HG03060 (cell line): ENCODE results near the gene CFLAR.
A peak's percentile ranks its signal among the peaks of the same experiment; 100 is the strongest.
"Not testable (repeated sequence)": the region's sequence is repeated elsewhere in the genome, so short reads cannot be mapped to it uniquely, and the experiment has no call there.

Source experiments
- ATAC-seq: cut with Tn5 transposase; IDR thresholded peaks from one replicate; pipeline ENCODE4 v1.9.1; 2021; ENCODE audit warnings: low read depth, moderate number of reproducible peaks; ENCODE audit not compliant: unreplicated experiment

Gene CFLAR

DNA sequence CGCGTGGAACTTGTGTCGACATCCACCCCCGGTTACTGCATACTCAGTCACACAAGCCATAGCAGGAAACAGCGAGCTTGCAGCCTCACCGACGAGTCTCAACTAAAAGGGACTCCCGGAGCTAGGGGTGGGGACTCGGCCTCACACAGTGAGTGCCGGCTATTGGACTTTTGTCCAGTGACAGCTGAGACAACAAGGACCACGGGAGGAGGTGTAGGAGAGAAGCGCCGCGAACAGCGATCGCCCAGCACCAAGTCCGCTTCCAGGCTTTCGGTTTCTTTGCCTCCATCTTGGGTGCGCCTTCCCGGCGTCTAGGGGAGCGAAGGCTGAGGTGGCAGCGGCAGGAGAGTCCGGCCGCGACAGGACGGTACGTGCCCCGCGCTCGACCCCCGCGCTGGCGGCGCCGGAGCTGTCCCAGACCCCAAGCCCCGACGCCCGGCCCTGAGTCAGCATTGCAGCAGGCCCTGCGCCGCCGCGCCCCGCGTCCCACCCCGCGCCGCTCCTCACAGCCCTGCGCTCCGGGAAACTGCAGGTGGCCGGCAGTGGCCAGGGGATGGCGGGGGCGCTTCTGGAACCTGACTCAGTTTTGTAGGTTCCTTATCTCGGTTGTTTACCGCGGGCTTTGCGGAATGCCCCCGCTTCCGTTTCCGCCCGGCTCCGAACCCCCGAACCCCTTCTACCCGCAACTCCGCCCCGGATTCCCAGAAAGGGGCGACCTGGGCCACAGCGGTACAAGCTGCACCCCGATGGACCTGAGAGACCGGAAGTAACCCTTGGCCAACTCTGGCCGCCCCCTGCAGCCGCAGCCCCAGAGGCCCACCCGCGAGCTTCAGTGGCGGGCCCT, at the start of gene CFLAR:
CFLAR (plus strand) TSS at position 50 of the 844 bp plus-strand sequence. CDS start 13,702 bp downstream, outside the sequence.
- no peak for ATAC-seq

DNA sequence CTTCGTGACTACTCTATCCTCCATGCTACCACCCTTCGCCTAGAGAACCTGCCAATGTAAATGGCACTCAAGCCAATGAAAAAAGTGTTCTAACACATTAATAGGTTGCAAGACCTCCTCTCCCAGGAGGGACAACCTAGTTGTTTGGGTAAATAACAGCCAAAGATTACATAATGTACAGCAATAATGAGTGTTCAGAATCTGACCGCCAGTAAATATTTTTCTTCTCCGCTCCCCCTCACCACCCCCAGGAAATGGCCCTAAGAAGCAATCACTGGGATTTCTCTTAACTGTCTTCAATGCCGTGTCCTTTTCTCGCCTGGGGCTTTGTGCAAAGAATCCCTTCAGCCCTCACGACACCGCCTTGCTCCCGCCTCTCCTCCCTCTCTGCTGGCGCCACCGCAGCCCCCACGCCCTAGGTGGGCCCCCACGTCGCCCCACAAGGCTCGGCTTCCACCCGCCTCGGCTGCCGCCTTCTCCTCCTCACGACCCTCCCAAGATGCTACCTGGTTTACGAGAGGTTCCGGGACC, 45.0 kb upstream of the CFLAR start:
- ATAC-seq: no peak

DNA sequence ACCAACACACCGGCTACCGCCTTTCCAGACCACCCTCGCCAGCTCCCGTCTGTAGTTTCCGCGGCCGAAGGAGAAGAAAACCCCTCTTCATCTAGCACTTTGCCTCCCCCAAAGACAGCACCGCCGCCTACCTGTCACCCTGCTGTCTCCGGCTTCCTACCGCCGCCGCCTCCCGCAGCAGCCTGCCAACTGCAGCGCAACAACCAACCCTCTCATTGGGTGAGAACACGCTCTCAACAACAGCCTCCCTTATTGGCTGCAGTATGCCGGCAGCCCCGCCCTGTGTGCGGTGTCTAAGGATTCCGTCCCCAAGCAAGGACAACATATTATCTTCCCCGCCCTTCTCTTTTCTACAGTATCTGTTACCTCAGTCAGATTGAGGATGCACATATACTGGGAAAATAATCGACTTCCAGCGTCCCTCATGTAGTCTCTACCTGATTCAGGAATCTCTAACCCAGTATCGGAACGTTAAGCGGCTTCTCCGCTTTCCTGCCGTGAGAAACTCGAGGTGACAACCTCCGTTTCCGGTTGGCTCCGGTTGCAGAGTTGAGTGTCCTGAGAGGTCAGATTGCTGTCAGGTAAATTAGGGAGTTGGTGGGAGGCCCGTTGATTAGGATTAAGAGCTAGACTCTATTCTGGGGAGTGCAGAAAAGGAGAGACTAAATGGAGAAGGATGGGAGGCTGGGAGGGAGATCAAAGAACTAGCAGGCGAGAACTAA, 44.3 kb upstream of the CFLAR start, which contains the start of the genes HYCC2 and NDUFB3:
HYCC2 (minus strand) TSS at position 193 of the 722 bp plus-strand sequence. CDS start 47,662 bp downstream, outside the sequence.
NDUFB3 (plus strand) TSS at position 523 of the 722 bp plus-strand sequence. CDS start 6,882 bp downstream, outside the sequence.
- ATAC-seq: peak; percentile 96

DNA sequence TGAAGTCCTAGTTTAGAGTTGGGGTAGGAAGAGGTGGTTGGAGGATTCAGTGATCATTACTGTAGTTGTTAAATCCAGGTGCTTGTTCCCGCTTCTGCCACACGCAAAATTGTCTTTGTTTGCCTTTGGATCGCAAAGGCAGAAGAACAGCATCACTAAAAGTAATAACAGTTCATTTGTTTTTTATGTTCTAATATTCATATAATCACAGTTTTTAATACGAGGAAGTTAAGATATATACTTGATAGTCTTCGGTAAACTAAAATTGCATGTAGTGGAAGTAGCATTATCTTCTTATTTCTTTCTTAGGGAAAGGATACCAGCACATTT, 43.8 kb upstream of the CFLAR start:
- no peak for ATAC-seq

DNA sequence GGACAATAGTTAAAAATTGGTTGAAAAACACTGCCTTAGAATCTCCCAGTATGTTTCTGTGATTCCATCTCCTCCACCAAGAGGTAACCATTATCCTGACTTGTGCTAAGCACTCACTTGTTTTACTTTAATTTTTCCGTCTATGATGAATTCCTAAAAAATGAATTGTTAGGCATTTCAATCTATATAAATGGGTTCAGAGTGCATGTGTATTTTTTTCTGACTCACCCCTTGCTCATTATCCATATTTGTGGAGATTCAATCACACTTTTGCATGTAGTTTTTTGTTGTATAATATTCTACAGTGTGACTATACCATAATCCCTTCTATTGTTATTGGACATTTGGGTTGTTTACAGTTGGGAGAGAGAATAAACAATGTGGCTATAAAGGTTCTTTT, 42.9 kb upstream of the CFLAR start:
- no peak for ATAC-seq

DNA sequence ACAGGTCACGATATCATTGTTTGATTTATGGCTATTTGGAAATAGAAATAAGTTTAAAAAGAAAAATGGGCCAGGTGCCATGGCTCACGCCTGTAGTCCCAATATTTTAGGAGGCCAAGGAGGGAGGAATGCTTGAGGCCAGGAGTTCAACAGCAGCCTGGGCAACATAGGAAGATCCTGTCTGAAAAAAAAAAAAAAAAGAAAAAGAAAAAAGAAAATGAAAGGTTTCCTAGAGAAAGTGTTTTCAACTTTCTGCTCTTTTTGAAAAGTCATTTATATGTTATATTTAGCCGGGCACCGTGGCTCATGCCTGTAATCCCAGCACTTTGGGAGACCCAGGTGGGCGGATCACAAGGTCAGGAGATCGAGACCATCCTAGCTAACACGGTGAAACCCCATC, 41.0 kb upstream of the CFLAR start:
- ATAC-seq: no peak

DNA sequence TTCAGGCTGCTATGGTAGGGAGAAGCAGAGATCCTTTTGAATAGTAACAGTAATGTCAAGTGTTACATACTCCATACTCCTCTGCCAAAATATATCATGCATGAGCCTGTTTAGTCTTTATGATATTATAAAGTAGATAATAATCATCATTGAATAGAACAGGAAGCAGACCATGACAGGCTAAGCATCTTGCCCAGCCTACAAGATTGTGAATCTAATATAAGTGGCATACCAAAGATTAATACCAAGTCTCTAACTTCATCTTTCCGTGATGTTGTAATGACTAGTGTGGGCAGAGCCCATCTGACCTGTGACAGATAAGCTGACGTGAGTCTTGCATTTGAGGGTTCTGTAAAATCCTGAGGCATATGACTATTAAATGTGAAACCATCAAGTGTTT, 31.1 kb upstream of the CFLAR start:
- ATAC-seq: no peak

DNA sequence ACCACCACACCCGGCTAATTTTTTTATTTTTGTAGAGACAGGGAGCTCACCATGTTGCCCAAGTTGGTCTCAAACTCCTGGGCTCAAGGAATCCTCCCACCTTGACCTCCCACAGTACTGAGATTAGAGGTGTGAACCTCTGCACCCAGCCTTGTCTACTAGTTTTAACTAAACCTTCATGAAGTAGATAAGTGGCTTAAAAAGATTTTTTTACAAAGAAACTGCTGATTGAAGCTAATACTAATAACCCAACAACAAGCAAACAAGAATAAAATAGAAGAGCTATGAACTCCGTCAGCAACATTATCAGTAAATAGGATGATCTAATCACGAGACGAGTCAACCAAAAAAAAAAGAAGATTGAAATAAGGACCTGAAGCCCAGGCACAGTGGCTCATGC, 25.4 kb upstream of the CFLAR start:
- no peak for ATAC-seq

DNA sequence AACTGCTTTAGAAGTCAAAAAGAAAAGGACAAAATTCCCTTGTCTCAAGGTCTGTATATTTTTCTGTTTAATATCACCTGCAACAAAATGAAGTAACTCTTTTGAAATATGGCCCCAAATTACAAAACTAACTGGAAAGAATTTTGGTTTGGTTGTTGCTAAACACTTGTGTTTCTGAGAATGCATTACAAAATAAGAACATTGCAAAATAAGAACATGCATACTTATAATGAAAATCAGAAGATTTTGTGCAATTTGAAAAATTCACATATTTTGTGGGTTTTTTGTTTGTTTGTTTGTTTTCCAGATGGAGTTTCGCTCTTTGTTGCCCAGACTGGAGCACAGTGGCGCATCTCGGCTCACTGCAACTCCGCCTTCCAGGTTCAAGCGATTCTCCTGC, 22.4 kb upstream of the CFLAR start:
- ATAC-seq: no peak

DNA sequence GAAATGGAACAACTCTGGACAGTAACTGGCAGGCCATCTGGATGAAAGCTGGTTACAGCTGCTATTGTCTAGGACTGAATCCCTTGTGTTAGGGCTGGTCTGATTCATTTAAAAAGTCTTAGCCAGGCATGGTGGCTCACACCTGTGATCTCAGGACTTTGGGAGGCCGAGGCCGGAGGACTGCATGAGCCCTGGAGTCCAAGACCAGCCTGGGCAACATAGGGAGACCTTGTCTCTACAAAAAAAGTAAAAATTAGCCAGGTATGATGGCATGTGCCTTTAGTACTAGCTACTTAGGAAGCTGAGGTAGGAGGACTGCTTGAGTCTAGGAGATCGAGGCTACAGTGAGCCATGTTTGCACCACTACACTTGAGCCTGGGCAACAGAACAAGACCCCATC, 15.5 kb upstream of the CFLAR start:
- ATAC-seq: no peak

DNA sequence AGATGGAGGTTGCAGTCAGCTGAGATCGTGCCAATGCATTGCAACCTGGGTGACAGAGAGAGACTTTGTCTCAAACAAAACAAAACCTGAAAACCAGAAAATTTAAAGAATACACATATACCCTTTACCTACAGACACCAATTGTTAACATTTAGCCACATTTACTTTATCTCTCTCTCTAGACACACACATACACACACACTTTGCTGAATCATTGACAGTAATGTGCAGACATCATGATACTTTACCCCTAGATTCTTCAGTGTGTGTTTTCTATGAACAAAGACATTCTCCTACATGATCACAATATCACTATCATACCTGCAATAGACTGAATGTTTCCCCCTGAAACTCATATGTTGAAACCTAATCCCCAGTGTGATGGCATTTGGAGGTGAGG, 10.2 kb upstream of the CFLAR start:
- ATAC-seq: no peak

DNA sequence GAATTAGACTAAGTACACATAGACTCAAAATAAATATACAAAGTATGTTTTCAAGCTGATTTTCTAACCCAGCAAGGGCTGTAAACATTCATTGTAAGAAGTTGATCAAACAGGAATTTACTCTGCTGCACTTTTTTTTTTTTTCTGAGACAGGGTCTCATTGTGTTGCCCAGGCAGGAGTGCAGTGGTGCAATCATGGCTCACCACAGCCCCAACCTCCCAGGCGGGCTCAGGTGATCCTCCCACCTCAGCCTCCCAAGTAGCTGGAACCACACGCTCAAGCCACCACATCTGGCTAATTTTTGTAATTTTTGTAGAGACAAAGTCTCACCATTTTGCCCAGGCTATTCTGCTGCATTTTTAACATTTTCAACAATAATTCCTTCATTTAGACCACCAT, 8.3 kb upstream of the CFLAR start:
- no peak for ATAC-seq

DNA sequence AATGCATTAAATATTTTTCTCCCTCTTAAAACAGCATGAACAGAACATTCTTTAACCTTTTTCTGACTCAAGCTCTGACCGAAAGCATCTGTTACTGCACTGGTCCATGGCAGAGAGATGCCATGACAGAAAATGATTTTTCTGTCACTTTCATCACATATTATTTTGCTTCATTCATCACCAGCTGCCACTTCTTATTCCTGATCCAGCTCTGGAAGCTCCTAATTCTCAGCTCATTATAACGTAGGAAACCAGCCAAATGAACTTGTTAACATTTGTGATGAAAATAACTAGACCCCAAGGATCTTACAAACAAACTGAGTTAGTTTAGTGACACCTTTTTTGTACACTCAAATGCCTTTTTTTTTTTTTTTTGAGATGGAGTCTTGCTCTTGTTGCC, 7.6 kb upstream of the CFLAR start:
- ATAC-seq: no peak

DNA sequence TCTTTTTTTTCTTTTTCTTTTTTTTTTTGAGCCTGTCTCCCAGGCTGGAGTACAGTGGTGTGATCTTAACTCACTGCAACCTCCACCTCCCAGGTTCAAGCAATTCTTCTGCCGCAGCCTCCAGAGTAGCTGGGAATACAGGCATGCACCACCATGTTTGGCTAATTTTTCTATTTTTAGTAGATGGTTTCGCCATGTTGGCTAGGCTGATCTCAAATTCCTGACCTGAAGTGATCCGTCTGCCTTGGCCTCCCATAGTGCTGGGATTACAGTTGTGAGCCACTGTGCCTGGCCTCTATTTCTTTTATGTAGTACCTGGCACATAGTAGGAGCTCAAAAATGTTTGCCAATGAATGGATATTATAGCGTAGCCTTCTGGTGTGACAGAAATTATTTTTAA, 6.8 kb upstream of the CFLAR start:
- ATAC-seq: no peak

DNA sequence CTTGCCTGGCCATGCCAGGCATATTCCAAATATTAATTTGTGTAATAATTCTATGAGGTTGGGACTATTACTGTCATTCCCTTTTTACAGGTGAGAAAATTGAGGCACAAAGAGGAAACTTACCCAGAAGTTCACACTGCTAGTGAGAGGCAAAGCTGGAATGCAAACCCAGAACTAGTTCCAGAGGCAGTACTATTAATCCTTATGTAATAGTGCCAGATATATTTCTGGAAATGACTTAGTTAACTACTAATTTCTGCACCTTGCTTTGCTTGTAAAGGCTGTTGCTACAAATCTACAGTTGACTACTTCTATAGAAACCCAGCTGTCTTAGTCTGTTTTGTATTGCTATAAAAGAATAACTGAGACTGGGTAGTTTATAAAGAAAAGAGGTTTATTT, 5.3 kb upstream of the CFLAR start:
- no peak for ATAC-seq

DNA sequence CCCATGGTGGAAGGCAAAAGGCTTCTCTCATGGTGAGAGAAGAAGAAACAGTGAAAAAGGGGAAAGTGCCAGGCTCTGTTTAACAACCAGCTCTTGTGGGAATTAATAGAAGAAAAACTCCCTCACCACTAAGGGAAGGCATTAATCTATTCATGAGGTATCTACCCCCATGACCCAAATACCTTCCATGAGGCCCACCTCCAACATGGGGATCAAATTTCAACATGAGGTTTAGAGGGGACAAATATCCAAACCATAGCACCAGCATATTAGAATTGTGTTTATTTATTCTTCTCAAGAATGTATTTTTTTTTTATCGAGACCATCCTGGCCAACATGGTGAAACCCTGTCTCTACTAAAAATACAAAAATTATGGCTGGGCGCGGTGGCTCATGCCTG, 4.9 kb upstream of the CFLAR start:
- no peak for ATAC-seq

DNA sequence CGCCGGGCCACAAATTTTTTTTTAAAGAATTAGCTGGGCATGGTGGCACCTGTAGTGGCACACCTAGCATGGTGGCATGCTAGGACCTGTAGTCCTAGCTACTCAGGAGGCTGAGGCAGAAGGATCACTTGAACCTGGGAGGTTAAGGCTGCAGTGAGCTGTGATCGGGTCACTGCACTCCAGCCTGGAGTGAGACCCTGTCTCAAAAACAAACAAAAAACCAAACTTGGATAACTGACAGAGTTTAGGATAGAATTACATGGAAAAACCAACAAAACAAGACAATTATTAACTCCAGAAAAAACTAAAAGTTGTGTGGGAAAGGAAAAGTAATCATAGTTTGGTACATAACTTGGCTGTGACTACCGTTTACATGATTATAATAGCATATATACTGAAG, 1.6 kb upstream of the CFLAR start:
- no peak for ATAC-seq

DNA sequence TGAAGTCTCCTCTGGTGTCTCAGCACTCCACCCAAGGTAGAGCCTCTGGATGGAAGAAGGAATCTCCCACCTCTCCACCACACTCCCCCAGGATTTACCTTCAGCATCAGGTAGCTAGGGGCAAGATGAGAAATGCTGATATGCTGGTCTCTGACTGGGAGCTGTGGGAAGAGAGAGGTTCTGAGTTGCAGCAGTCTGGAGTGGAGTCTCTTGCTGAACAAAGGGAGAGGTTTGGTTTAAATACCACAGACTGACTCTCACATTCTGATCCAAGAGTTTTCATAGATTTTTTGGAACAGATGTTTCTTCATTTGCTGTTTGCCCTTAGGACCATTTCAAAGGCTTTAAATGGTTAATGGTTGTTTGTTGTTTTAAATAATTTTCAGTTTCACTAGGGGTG, 1.1 kb upstream of the CFLAR start:
- ATAC-seq: no peak

DNA sequence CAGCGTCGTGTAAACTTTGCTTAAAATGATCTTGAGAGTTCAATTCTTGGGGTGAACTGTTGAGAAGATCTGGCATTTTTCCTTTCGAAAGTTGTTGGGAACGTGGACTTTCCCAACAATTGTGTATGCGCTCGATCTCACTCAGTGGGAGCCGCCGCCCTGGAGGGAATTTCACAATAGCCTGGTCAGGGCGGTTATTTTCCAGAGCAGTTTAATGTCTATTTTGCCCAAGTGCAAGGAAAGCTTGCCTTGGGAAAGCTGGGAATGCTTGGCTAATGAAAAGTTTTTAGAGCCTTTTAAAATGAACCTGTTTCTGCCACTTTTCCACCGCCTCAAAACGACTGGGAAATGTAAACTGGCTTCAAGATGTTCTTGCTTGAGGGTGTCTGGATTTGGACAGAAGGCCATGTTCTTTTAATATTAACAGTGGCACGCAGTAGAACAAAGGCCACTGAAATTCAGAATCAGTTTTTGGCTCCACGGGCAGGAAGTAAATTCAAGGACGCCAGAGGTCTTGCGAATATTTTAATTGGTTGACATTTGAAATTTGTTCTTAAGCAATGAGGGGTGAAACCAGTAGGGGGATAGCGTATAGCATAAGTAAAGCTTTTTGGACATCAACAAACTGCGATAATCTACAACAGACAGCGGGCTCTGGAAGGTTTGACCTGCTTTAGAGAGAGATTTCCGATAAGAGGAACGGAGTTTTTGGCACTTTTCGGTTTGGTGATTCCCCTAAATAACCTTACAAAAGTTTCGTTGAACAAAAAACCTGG, 1.2 kb downstream of the CFLAR start:
- no peak for ATAC-seq

DNA sequence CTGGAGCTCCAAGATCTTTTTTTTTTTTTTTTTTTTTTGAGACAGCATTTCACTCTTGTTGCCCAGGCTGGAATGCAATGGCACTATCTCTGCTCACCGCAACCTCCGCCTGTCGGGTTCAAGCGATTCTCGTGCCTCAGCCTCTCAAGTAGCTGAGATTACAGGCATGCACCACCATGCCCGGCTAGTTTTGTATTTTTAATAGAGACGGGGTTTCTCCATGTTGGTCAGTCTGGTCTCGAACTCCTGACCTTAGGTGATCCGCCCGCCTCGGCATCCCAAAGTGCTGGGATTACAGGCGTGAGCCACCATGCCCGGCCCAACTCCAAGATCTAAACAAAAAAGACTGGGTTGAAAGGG, 1.8 kb downstream of the CFLAR start:
- not testable (repeated sequence) for ATAC-seq
